ENCODE measurements around the gene CAMK2D. TPM values are rescaled to one million over a fixed set of nuclear protein-coding genes. Genes with fewer than 3 reads are reported as not detected.
A peak's percentile ranks its signal among the peaks of the same experiment; 100 is the strongest.

Gene CAMK2D
- total RNA-seq, 4 donors from 2014 or later = 45.9 to 67.1 (median 56.2) TPM

DNA sequence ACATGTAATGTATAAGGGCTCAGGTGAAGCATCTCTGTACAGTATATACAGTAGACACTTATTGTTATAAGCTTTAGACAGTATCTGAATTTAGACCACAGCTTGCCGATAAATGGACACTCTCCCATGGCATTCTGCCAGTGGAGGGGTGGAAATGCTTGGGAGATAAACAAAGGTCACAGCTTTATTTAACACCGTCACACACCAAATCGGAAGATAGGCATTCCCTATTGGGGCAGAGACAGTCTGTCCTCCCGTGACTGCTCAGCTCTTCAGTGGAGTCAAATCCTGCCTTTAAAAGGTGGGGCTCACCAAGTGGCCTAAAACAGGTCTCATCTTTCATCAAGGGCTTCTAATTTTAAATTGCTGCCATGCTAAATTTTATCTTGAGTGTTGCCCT is 178.8 kb downstream of the CAMK2D start:
- Histone ChIP-seq H3K27ac (no peak overlapping the region), H3K4me3 (no peak overlapping the region), H3K9me3 (no peaks in the 10 kb centered on the region), H3K36me3 (no peaks in the 10 kb centered on the region), H3K4me1 (peaks cover 4 to 23% (median 5%) of the 10 kb centered on the region in 3 donors), H3K27me3 (no peaks in the 10 kb centered on the region)
- 86 to 91% methylated on average over 3 to 4 of the region's 4 CpGs for WGBS, 2 donors (ENCODE audit: low coverage in 1 of 2)
- ATAC-seq = no peak
- no peak for TF ChIP-seq EP300 (IDR thresholded peaks at IDR 0.05)
- TF ChIP-seq POLR2A (IDR thresholded peaks at IDR 0.05) = no peak
- TF ChIP-seq POLR2AphosphoS5 (IDR thresholded peaks at IDR 0.05) = no peak
- TF ChIP-seq, protein P1, sequence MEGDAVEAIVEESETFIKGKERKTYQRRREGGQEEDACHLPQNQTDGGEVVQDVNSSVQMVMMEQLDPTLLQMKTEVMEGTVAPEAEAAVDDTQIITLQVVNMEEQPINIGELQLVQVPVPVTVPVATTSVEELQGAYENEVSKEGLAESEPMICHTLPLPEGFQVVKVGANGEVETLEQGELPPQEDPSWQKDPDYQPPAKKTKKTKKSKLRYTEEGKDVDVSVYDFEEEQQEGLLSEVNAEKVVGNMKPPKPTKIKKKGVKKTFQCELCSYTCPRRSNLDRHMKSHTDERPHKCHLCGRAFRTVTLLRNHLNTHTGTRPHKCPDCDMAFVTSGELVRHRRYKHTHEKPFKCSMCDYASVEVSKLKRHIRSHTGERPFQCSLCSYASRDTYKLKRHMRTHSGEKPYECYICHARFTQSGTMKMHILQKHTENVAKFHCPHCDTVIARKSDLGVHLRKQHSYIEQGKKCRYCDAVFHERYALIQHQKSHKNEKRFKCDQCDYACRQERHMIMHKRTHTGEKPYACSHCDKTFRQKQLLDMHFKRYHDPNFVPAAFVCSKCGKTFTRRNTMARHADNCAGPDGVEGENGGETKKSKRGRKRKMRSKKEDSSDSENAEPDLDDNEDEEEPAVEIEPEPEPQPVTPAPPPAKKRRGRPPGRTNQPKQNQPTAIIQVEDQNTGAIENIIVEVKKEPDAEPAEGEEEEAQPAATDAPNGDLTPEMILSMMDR (IDR thresholded peaks at IDR 0.05) = no peak

DNA sequence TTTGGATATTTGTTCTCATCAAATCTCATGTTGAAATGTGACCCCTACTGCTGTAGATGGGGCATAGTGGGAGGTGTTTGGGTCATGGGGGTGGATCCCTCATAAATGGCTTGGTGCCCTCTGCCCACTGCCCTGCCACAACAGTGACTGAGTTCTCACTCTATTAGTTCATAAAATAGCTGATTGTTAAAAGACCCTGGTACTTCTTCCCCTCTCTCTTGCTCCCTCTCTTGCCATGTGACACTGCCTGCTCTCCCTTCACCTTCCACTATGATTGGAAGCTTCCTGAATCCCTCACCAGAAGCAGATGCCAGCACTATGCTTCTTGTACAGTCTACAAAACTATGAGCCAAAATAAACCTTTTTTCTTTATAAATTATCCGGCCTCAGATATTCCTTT is 182.2 kb downstream of the CAMK2D start:
- Histone ChIP-seq H3K36me3 (no peaks in the 10 kb centered on the region), H3K4me3 (no peak overlapping the region), H3K4me1 (peaks cover 5 to 23% (median 15%) of the 10 kb centered on the region in 3 donors), H3K27me3 (no peaks in the 10 kb centered on the region), H3K27ac (no peak overlapping the region), H3K9me3 (no peaks in the 10 kb centered on the region)
- 100% methylated on average over 1 of the region's 1 CpG; no CpG with 5 or more reads in 1 of the 2 donors for WGBS, 2 donors (ENCODE audit: low coverage in 1 of 2)
- TF ChIP-seq EP300 (IDR thresholded peaks at IDR 0.05) (no peak), POLR2A (IDR thresholded peaks at IDR 0.05) (no peak), POLR2AphosphoS5 (IDR thresholded peaks at IDR 0.05) (no peak)
- TF ChIP-seq, protein P1 (IDR thresholded peaks at IDR 0.05) = no peak
- ATAC-seq = no peak

DNA sequence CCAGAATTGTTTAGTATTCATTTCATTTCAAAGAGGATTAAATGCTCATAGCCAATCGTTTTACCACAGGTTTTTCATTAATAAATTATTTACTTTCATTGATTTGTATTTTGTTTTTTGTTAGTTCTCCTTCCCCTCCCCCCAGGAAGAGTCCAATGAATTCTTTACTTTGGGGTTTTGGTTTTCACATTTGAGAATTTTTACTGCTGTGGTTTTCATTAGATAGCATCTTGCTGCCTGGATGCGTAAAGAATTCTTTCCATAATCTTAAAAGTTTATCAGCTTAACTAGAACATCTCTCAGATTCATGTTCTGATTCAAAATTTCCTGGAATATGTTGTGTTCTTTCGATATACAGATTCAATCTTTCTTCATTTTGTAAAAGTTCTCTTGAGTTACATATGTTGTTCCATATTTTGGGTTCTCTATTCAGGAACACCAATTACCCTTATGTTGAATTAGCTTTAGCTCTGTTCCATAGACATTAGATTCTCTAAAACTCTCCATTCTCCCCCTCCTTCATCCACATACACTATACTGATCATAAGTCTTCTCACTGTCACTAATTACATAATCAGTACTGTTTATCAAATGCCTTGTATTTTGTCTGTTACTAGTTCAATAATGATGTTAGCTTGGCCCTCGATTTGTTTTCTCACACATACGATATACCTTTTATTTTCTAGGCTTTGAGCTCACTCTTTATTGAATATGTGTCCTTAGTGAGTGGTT is 184.4 kb downstream of the CAMK2D start:
- Histone ChIP-seq H3K4me3 (no peak overlapping the region), H3K36me3 (no peaks in the 10 kb centered on the region), H3K9me3 (no peaks in the 10 kb centered on the region), H3K4me1 (peaks cover 5 to 24% (median 13%) of the 10 kb centered on the region in 3 donors), H3K27ac (no peak overlapping the region), H3K27me3 (no peaks in the 10 kb centered on the region)
- TF ChIP-seq, protein P1 (IDR thresholded peaks at IDR 0.05) = no peak
- TF ChIP-seq POLR2AphosphoS5 (IDR thresholded peaks at IDR 0.05) (no peak), EP300 (IDR thresholded peaks at IDR 0.05) (no peak), POLR2A (IDR thresholded peaks at IDR 0.05) (no peak)
- 87 to 89% methylated on average over 5 of the region's 5 CpGs for WGBS, 2 donors (ENCODE audit: low coverage in 1 of 2)
- ATAC-seq = no peak

DNA sequence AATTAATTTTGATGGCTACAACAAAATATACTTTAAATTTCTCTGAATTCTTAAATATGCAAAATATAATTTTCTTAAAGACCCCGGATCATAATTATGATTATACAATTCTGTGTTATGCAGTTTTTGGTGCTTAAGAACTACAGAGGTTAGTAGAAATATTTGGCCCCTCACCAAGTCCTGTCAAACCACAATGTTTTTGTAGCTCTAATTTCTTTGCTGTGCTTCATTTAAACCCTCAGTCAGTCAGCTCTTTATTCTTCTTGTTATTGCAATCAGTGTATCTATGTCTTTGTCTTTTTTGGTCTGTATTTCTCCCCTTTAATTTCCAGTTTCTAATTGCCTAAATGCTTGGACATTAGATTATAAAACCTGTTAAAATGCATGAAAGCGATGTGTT is 186.1 kb downstream of the CAMK2D start:
- no peaks in the 10 kb centered on the region for H3K36me3 ChIP-seq
- H3K4me3 ChIP-seq = no peak overlapping the region
- ATAC-seq = no peak
- peaks cover 5 to 24% (median 13%) of the 10 kb centered on the region in 3 donors for H3K4me1 ChIP-seq
- peak overlapping the region in 2 of 4 donors; percentile 59 to 63 for H3K27ac ChIP-seq
- WGBS, 2 donors (ENCODE audit: low coverage in 1 of 2) = 56 to 58% methylated on average over 2 of the region's 2 CpGs
- TF ChIP-seq, protein P1 (IDR thresholded peaks at IDR 0.05) = no peak
- TF ChIP-seq POLR2A (IDR thresholded peaks at IDR 0.05) = no peak
- TF ChIP-seq POLR2AphosphoS5 (IDR thresholded peaks at IDR 0.05) = no peak
- TF ChIP-seq EP300 (IDR thresholded peaks at IDR 0.05) = no peak
- H3K9me3 ChIP-seq = no peaks in the 10 kb centered on the region
- H3K27me3 ChIP-seq = no peaks in the 10 kb centered on the region

DNA sequence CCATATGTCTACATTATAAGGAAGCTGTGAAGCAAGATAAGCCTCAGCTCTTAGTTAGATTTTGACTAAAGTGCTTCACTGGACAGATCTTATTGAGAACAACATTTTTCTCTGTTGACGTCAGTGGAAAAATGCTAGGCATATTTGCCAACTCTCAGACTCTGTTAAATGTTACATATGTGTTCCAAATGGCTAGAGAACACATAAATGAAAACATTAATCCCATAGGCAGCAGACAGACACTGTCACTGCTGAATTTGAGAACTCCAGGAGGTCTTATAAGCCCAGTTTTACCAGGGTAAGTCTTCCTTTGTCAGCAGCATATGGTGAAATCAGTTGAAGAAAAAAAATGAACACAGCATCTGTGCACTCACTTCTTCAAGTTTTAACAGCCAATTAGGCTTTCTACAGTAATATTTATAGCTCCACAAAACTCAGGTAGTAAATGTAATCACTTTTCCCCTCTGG is 186.9 kb downstream of the CAMK2D start:
- WGBS, 2 donors (ENCODE audit: low coverage in 1 of 2) = 8 to 13% methylated on average over 1 of the region's 1 CpG
- Histone ChIP-seq H3K27me3 (no peaks in the 10 kb centered on the region), H3K4me3 (no peak overlapping the region), H3K27ac (peak overlapping the region; percentile 23 to 72 (median 61)), H3K9me3 (no peaks in the 10 kb centered on the region), H3K36me3 (no peaks in the 10 kb centered on the region), H3K4me1 (peaks cover 5 to 24% (median 13%) of the 10 kb centered on the region in 3 donors)
- peak; percentile 58 for ATAC-seq
- TF ChIP-seq POLR2A (IDR thresholded peaks at IDR 0.05) (no peak), EP300 (IDR thresholded peaks at IDR 0.05) (no peak), POLR2AphosphoS5 (IDR thresholded peaks at IDR 0.05) (no peak)
- TF ChIP-seq, protein P1 (IDR thresholded peaks at IDR 0.05) = no peak
